ENCODE results near the gene TENM4. TPM values are rescaled to one million over a fixed set of nuclear protein-coding genes. Genes with fewer than 3 reads are reported as not detected.

The TENM4 gene
- polyA plus RNA-seq, 3 donors, result 21.1 to 26.5 (median 26.0) TPM

GRCh38 chr11:78972590-78972989, 468.2 kb downstream of the TENM4 start:
- DNase-seq, result no peak

DNA sequence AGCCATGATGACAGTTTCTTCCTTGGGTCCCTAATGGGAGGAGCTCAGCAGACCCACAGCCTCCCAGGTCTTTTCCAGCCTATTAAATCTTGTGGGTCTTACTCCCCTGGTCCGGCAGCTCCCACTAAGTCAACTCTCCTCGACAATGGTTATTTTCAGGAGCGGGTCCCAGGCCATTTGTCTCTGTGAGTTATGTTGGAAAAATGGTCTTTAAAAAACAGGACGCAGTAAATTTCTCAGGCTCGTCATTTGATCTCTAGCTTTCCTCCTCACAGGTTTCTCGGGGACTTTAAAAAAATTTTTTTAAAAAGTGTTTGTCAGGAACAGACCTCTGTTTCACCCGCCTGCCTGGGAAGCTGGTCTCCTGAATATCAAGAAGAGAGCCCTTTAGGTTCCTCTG, 468.7 kb downstream of the TENM4 start:
- DNase-seq, result no peak

GRCh38 chr11:78967811-78968210, 473.0 kb downstream of the TENM4 start:
- DNase-seq, result no peak

DNA sequence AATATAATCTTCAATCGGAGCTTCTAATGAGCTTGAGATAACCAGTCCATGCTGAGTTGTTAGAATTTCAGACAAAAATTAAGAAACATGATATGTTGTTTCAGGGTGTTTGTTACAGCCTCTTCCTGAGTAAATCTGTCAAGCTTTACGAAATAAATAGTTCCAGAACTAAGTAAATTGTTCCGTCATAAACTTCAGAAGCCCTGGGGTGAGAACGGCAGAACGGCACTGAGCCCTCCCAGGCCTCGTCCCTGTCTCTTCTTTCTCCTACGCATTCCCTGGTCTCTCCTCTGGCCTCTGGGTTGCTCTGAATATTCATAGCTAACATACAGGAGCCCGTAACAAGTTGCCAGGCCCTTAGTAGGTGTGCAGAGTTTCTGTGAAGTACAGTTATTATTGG, 475.4 kb downstream of the TENM4 start:
- DNase-seq, result peak; percentile 62

DNA sequence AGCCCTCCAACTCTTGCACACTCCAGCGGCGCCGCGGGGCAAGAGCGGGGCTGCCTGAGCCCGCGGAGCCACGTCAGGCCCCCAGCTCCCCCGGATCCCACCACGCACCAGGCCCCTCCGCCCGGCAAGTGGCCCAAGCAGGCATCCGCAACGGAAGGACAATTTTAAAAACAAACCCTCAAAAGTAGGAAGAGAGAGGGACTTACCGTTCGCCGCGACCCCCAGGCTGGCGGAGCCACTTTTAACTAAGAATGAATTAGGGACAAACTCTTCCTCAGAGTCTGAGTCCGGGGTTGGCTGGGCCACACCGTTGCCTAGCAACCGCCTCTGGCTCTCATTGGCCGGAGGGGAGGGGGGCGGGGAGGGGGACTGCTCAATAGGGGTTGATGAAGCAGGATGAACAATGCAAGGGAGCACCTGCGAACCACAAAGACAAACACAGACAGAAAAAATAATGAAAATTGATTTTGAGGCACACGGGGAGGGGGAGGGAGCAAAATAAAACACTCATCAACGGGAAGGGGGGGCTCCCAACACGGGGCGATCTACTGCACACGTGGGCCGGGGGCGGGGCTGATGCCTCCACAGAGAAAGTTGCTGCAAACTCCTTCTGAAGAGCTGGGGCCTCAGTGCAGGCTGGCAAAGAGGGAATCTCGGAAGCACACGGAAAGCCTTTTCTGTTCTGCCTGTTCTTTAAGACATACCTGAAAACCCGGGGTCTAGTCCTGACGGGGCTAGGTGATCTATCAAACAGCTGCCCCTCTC, 478.7 kb downstream of the TENM4 start:
- DNase-seq, result peak; percentile 90

GRCh38 chr11:78961247-78961646, 479.6 kb downstream of the TENM4 start:
- no peak for DNase-seq

- no peak for DNase-seq
Observed at GRCh38 chr11:78958444-78958843, 482.4 kb downstream of the TENM4 start.

GRCh38 chr11:78957476-78958245, 483.2 kb downstream of the TENM4 start:
- DNase-seq, result no peak

DNA sequence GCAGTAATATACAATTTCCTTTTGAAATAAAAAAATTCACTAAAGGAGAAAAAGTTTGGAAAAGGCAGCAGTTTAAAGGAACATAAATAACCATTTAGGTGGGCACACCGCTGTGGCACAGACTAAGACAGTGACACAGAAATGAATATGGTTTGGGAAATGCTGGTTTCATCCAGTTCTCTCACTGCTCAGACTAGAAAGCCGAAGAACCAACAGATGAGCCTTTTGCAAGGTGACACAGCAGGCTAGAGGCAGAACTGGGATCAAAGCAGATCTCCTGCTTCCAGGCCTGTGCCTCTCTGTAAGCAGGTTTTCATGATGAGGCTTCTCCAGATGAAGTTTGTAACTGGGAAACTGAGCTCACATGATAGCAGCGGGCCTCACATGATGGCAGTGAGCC, 486.1 kb downstream of the TENM4 start:
- DNase-seq, result no peak

DNA sequence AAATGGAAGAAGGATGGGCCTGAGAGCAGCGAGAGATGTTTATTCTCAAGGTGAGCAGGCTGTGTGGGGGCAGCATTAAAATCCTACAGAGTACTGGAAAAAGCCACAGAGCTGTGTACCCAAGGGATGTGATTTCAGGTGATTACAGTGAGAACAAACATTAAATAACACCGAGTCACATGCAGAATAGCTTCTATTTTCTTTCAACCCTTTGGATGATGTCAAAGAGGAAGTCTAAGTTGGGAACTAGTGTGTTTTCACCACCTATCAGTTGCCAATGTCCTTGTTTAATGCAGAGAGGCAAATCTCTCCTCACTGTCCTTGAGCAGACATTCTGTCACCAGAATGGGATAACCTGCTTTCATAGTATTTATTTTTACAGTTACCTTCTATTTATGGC, 486.6 kb downstream of the TENM4 start:
- DNase-seq, result no peak

DNA sequence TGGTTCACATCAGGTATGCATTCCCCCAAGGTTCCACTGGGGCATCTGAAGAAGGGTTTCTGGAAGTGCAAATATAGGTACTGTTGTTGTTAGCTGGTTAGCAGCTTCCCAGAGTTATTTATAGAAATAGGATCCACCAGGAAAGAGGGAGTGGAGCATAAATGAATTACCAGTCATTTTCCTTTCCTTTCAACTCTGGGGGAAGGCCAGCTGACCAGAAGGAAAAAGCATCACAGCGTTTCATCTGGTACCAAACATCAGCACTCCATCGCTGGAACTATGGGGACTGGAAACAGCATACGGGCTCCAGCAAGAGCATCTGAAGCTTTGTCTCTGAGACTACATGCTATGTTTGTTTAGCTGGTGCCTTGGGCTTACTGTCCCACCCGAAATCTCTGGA, 487.9 kb downstream of the TENM4 start:
- DNase-seq, result no peak

DNA sequence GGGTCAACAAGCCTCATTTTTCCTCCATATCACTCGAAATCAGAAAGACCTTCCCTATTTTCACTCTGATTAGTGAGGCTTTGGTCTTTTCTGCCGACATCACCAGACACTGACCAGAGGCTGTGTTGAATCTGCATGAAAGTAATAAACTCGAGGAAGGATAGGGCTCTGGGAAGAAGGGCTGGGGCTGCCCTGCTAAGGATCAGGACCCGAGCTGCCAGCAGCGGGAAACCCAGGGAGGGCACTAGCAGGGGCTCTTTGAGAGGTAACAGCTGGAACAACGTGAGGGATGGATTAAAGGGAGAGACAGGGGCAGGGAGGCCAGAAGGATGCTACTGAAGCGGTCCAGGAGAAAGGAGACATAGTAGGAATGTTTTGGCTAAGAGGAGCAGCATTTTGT, 488.7 kb downstream of the TENM4 start:
- DNase-seq, result no peak

DNA sequence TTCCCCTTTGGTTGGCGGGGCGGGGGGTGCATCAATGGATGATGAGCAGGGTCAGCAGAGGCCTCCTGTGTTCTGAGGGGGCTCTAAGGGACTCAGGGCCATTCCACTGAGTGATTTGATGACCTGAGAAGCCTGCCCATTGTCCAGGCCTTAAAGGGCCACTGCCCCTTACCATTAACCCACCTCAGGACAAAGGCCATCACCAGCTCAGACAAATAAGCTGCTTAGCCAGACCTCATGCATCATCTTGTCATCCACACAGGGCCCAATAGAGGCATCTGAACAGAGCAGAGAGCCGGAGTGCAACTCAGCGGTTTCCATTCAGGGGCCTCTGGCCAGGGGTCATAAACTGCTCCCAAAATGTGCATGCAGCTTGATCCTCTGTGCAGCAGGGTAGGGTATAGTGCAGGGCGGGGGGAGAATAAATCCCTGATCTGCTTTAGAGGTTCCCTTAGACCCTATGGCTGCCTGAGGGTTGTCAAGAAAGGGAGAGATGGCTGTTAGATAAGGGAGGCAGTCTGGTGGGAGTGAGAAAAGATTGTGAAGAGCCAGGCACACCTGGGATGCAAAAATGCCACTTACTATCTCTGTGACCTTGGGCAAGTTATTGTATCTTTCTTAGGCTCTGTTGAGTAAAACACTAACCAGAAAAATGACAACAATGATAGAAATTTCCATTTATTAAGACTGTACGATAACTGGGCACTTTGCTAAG, 490.7 kb downstream of the TENM4 start:
- DNase-seq, result no peak

DNA sequence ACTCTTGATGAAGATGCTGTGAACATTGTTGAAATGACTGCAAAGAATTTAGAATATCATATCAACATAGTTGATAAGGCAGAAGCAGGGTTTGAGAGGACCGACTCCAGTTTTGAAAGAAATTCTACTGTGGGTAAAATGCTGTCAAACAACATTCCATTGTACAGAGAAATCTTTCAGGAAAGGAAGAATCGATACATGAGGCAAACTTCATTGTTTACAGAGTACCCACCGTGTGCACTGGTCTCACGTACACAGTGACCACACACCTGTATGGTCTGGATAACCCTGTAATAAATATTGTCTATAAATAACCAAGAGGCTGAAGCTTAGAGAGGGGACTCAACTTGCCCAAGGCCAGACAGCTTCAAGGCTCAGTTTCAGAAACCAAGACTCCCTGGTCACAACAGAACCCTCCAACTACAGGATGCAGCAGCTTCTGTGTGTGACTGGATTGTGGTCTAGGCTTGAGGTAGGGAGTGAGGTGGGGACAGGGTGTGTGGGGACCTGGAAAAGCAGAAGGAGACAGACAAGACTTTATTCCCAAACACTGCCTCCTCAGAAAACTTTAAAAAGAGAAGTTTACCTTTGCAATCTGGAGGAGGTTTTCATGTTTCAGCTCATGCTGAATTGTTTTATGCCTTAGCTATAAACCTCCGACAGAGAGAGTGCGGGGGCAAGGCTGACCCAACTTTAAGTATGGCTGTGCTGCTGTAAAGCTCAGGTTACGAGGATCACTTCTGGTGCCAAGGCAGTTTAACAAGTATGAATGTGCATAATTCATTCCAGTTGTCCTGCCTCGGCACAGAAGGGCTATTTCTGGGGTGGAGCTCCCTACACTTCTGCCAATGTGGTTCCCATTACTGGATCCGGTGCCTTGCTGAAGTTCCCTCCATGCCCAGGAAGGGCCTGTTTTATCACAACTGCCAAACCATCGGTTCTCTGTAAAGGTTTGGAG, 493.6 kb downstream of the TENM4 start:
- DNase-seq, result peak; percentile 73

DNA sequence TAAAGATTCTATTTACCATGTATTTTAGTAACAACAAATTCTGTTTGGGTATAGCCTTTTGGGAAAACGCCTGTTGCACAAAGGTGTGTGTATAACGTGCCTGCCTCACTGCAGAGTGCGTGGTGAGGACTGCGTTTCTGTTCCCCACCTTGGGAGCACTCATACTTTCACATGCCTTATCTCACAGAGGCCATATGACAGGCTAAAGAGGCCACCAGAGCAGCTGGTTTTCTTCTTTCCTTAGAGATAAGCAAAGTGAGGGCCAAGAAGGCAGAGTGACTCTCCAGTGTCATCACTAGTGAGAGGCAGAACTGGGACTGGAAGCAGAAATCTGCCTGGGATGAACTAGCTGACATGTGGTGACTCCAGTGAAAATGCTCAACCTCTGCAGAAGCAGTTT, 497.0 kb downstream of the TENM4 start:
- DNase-seq, result no peak

- DNase-seq, result no peak
Observed at GRCh38 chr11:78943154-78943553, 497.7 kb downstream of the TENM4 start.

GRCh38 chr11:78941226-78941851, 499.5 kb downstream of the TENM4 start:
- DNase-seq, result no peak

GRCh38 chr11:78940500-78941225, 500.2 kb downstream of the TENM4 start:
- peak; percentile 87 for DNase-seq

- no peak for DNase-seq
Observed at GRCh38 chr11:78938971-78939370, 501.9 kb downstream of the TENM4 start.

DNA sequence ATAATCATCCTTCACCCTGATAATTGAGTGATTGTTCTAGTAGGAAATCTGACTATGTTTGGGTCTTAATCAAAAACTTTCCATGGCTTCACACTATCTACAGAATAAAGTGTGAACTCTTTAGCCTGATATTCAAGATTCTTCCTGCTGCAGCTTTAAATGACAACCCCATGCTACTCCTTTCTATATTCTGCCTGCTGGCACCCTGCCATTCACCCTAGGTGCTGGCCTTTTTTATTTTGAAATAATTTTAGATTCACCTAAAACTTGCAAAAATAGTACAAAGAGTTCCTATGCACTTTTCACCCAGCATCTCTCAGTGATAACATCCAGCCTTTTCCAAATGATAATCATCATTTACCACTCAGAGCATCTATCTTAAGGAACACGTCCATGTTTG, 502.8 kb downstream of the TENM4 start:
- no peak for DNase-seq
